CD14-positive monocyte (primary cell): ENCODE data around the gene ERCC2. TPM values are rescaled to one million over a fixed set of nuclear protein-coding genes. Genes with fewer than 3 reads are reported as not detected.

Experiments used
- DNase-seq, 3 donors: peaks; one replicate each; pipeline ENCODE4 v3.0.0-alpha.2; 2011 to 2022
- H2AFZ ChIP-seq: 2 replicates; pipeline ENCODE4 v1.6.0; 2012; ENCODE audit warnings: mild to moderate bottlenecking, low read depth, low read length, inconsistent platforms; ENCODE audit not compliant: insufficient read depth, poor library complexity, severe bottlenecking
- H3K27ac ChIP-seq, 2 donors: 1 replicate in 1 of 2; 2 replicates in 1 of 2; pipeline ENCODE4 v1.5.1; 2012 to 2013; ENCODE audit warnings: low read length in 2 of 2, control low read depth in 1 of 2, inconsistent platforms in 1 of 2, low read depth in 1 of 2, mild to moderate bottlenecking in 1 of 2
- H3K27me3 ChIP-seq, 2 donors: one replicate each; pipeline versions ENCODE4 v1.6.0 to v1.6.1; 2011 to 2013; ENCODE audit warnings: low read length in 2 of 2; ENCODE audit not compliant: control insufficient read depth in 2 of 2, insufficient read depth in 2 of 2
- H3K36me3 ChIP-seq, 2 donors: replicated peaks in 1 of 2; 1 replicate in 1 of 2; 2 replicates in 1 of 2; pipeline versions ENCODE4 v1.5.1 to v1.6.1; 2012 to 2013; ENCODE audit warnings: low read length in 2 of 2, control low read depth in 1 of 2, inconsistent platforms in 1 of 2, mild to moderate bottlenecking in 1 of 2; ENCODE audit not compliant: insufficient read depth in 2 of 2, control insufficient read depth in 1 of 2
- H3K4me1 ChIP-seq, 2 donors: 1 replicate in 1 of 2; 2 replicates in 1 of 2; pipeline versions ENCODE4 v1.5.1 to v1.6.1; 2012 to 2013; ENCODE audit warnings: low read length in 2 of 2, control low read depth in 1 of 2, inconsistent platforms in 1 of 2, mild to moderate bottlenecking in 1 of 2, moderate library complexity in 1 of 2; ENCODE audit not compliant: insufficient read depth in 2 of 2, control insufficient read depth in 1 of 2
- H3K4me2 ChIP-seq: replicated peaks from 2 replicates; pipeline ENCODE3; 2012; ENCODE audit warnings: low read length, moderate library complexity, mild to moderate bottlenecking; ENCODE audit not compliant: poor library complexity, severe bottlenecking; ENCODE audit errors: extremely low read depth
- H3K4me3 ChIP-seq, 3 experiments: fragments of 200-600 bp in 1 of 3; sonication (generic) in 1 of 3; replicated peaks in 1 of 3; 1 replicate in 2 of 3; 2 replicates in 1 of 3; pipeline ENCODE4 v1.5.1; 2011 to 2013; ENCODE audit warnings: low read length in 3 of 3, mild to moderate bottlenecking in 3 of 3, control low read depth in 2 of 3, low read depth in 2 of 3, inconsistent platforms in 1 of 3, moderate library complexity in 1 of 3
- H3K79me2 ChIP-seq: 2 replicates; pipeline ENCODE4 v1.6.0; 2012; ENCODE audit warnings: mild to moderate bottlenecking, control low read depth, inconsistent platforms, low read length, moderate library complexity; ENCODE audit not compliant: insufficient read depth
- H3K9ac ChIP-seq: 2 replicates; pipeline ENCODE4 v1.6.0; 2017; ENCODE audit warnings: low read length, mild to moderate bottlenecking; ENCODE audit not compliant: insufficient read depth, poor library complexity, severe bottlenecking
- H3K9me3 ChIP-seq, 2 donors: replicated peaks in 1 of 2; 1 replicate in 1 of 2; 2 replicates in 1 of 2; pipeline versions ENCODE4 v1.5.1 to v1.6.1; 2012 to 2013; ENCODE audit warnings: low read length in 2 of 2, control low read depth in 1 of 2; ENCODE audit not compliant: control insufficient read depth in 1 of 2, insufficient read depth in 1 of 2
- H4K20me1 ChIP-seq: 2 replicates; pipeline ENCODE4 v1.6.0; 2012; ENCODE audit warnings: mild to moderate bottlenecking, low read length, control low read depth, moderate library complexity; ENCODE audit not compliant: insufficient read depth
- H3K27ac Mint-ChIP-seq, 7 donors: one replicate each; pipeline ENCODE4 v1.8.0; 2020; ENCODE audit warnings: mild to moderate bottlenecking in 7 of 7, mixed read lengths in 7 of 7, moderate library complexity in 6 of 7, inconsistent platforms in 2 of 7
- H3K27me3 Mint-ChIP-seq, 3 donors: one replicate each; pipeline ENCODE4 v1.8.0; 2021 to 2022; ENCODE audit warnings: low read depth in 3 of 3, mild to moderate bottlenecking in 3 of 3, mixed read lengths in 3 of 3, moderate library complexity in 3 of 3, inconsistent platforms in 1 of 3
- H3K36me3 Mint-ChIP-seq, 2 donors: one replicate each; pipeline ENCODE4 v1.8.0; 2020; ENCODE audit warnings: mixed read lengths in 2 of 2, inconsistent platforms in 1 of 2, mild to moderate bottlenecking in 1 of 2
- H3K4me1 Mint-ChIP-seq: one replicate; pipeline ENCODE4 v1.8.0; 2020; ENCODE audit warnings: mild to moderate bottlenecking, mixed read lengths
- H3K4me3 Mint-ChIP-seq, 2 donors: one replicate each; pipeline ENCODE4 v1.8.0; 2020; ENCODE audit warnings: mild to moderate bottlenecking in 2 of 2, mixed read lengths in 2 of 2, moderate library complexity in 1 of 2
- H3K9me3 Mint-ChIP-seq, 7 donors: one replicate each; pipeline ENCODE4 v1.8.0; 2020 to 2022; ENCODE audit warnings: mixed read lengths in 7 of 7, mild to moderate bottlenecking in 6 of 7, moderate library complexity in 6 of 7, inconsistent platforms in 2 of 7
- WGBS: methylation state at CpG from one replicate; pipeline ENCODE4 v1.1.5; 2013; ENCODE audit warnings: missing lambda C conversion rate; ENCODE audit not compliant: insufficient coverage; 5-methylcytosine and 5-hydroxymethylcytosine counted together
- intact Hi-C, 2 donors: fragments of 100-400 bp; cut with micrococcal nuclease; formaldehyde crosslinking; loops; one replicate each; pipeline versions ENCODE4 v1.15.0 to v1.15.1; 2023
- polyA minus RNA-seq: library from RNA; depleted of rRNA, polyadenylated mRNA; stranded (reverse); fragments of >200 nt; gene quantifications from 2 replicates; pipeline ENCODE4 v1.2.3, GENCODE V29; 2012
- polyA plus RNA-seq, 3 donors: library from polyadenylated mRNA; depleted of rRNA in 1 of 3; unstranded in 2 of 3; stranded (reverse) in 1 of 3; fragments of 300-500 nt in 2 of 3; fragments of >200 nt in 1 of 3; fragmentation: Illumina TruSeq in 2 of 3; gene quantifications; 1 replicate in 2 of 3; 2 replicates in 1 of 3; pipeline ENCODE4 v1.2.3, GENCODE V29; 2012 to 2021
- total RNA-seq, 12 experiments: library from RNA in 1 of 12; stranded (reverse) in 1 of 12; fragments of 120-200 nt in 1 of 12; gene quantifications; one replicate each; pipeline ENCODE4 v1.2.4 and lab custom pipeline; 2013 to 2026; ENCODE audit warnings: mixed read lengths in 6 of 12, inconsistent platforms in 1 of 12
- TF ChIP-seq, protein P1 (sequence below): fragments of 200-600 bp; IDR thresholded peaks from one replicate; pipeline ENCODE4 v1.8.0; 2022; ENCODE audit warnings: antibody characterized with exemption, mild to moderate bottlenecking

ERCC2 gene
- total RNA-seq (2013): 8.3 TPM
- polyA plus RNA-seq: 10 to 100 TPM in 1 of 3 donors, 1 to 10 TPM in 2; 4.0 to 20.0 (median 4.4) TPM
- 7.6 and 11.0 TPM in 2 replicates for polyA minus RNA-seq
- total RNA-seq (lab: John Stamatoyannopoulos, UW): 1.5 to 10.2 (median 7.7) reads per million in 11 experiments

GRCh38 chr19:45370410-45371204 lies at the start of gene ERCC2:
ERCC2 (minus strand) TSS chr19:45370573; CDS start chr19:45370540, 33 bp downstream.
- Histone ChIP-seq H3K9me3 (no peaks in the 10 kb centered on the region), H3K4me1 (peaks cover 7 to 11% of the 10 kb centered on the region in 2 donors), H3K27ac (peak within 1 kb of the TSS; percentile 72 to 88), H2AFZ (peak within 1 kb of the TSS; percentile 84), H3K4me2 (peak within 1 kb of the TSS; percentile 96), H3K79me2 (no peaks in the 10 kb centered on the region), H3K27me3 (no peaks in the 10 kb centered on the region), H3K4me3 (peak within 1 kb of the TSS; percentile 61 to 88 (median 83)), H3K9ac (peak within 1 kb of the TSS; percentile 58), H4K20me1 (no peaks in the 10 kb centered on the region), H3K36me3 (peaks cover 2 to 4% of the 10 kb centered on the region in 2 donors)
- H3K36me3 Mint-ChIP-seq: peaks cover 0 to 9% of the 10 kb centered on the region in 2 donors
- peaks cover 0 to 2% (median 0%) of the 10 kb centered on the region in 7 donors for H3K9me3 Mint-ChIP-seq
- peaks cover 13% of the 10 kb centered on the region for H3K4me1 Mint-ChIP-seq
- H3K27ac Mint-ChIP-seq: peak within 1 kb of the TSS; percentile 91 to 98 (median 96)
- intact Hi-C loops: loop anchor here in 1 of 2 donors (5.0 kb wide), 1 partner anchor 37 kb away; the partner anchor contains the start of genes POLR1G and PPP1R13L
- peaks cover 0 to 6% (median 4%) of the 10 kb centered on the region in 3 donors for H3K27me3 Mint-ChIP-seq
- DNase-seq: peak; percentile 97 to 99 (median 98)
- under 1% methylated on average over 39 of the region's 55 CpGs for WGBS
- peak within 1 kb of the TSS; percentile 89 to 96 for H3K4me3 Mint-ChIP-seq
- TF ChIP-seq, protein P1, sequence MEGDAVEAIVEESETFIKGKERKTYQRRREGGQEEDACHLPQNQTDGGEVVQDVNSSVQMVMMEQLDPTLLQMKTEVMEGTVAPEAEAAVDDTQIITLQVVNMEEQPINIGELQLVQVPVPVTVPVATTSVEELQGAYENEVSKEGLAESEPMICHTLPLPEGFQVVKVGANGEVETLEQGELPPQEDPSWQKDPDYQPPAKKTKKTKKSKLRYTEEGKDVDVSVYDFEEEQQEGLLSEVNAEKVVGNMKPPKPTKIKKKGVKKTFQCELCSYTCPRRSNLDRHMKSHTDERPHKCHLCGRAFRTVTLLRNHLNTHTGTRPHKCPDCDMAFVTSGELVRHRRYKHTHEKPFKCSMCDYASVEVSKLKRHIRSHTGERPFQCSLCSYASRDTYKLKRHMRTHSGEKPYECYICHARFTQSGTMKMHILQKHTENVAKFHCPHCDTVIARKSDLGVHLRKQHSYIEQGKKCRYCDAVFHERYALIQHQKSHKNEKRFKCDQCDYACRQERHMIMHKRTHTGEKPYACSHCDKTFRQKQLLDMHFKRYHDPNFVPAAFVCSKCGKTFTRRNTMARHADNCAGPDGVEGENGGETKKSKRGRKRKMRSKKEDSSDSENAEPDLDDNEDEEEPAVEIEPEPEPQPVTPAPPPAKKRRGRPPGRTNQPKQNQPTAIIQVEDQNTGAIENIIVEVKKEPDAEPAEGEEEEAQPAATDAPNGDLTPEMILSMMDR: no peak

DNA sequence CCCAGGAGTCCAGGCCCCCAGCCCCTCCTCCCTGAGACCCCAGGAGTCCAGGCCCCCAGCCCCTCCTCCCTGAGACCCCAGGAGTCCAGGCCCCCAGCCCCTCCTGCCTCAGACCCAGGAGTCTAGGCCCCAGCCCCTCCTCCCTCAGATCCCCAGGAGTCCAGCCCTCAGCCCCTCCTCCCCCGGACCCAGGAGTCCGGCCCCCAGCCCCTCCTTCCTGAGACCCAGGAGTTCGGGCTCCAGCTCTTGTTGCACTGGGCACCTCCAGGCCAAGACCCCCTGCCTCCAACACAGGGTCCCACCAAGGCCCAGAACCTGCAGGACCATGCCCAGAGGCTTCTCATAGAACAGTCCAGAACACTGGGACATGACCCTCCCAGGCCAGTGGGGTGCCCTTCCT lies 49.5 kb upstream of the ERCC2 start:
- Mint-ChIP-seq H3K36me3 (peaks cover 38 to 47% of the 10 kb centered on the region in 2 donors), H3K9me3 (no peaks in the 10 kb centered on the region), H3K4me1 (peaks cover 56% of the 10 kb centered on the region), H3K27me3 (peaks cover 0 to 4% (median 2%) of the 10 kb centered on the region in 3 donors), H3K4me3 (peak overlapping the region; percentile 65 to 86), H3K27ac (peak overlapping the region; percentile 36 to 90 (median 86))
- H3K4me2 ChIP-seq: peak overlapping the region; percentile 76
- intact Hi-C loops: no loop called here
- 17% methylated on average over 1 of the region's 3 CpGs for WGBS
- H3K9me3 ChIP-seq: no peaks in the 10 kb centered on the region
- peak overlapping the region; percentile 52 to 78 for H3K27ac ChIP-seq
- TF ChIP-seq, protein P1: no peak
- peak overlapping the region; percentile 21 for H3K9ac ChIP-seq
- H2AFZ ChIP-seq: peak overlapping the region; percentile 49
- H3K4me3 ChIP-seq: peak overlapping the region in 1 of 3 experiments; percentile 68
- H3K79me2 ChIP-seq: peaks cover 26% of the 10 kb centered on the region
- DNase-seq: no peak
- H4K20me1 ChIP-seq: no peaks in the 10 kb centered on the region
- peaks cover 51 to 64% of the 10 kb centered on the region in 2 donors for H3K4me1 ChIP-seq
- peaks cover 18 to 37% of the 10 kb centered on the region in 2 donors for H3K36me3 ChIP-seq
- no peaks in the 10 kb centered on the region for H3K27me3 ChIP-seq
